HG03103 (cell line): Measurements from ENCODE around the gene TRAF5.
"Not testable (repeated sequence)": the region's sequence is repeated elsewhere in the genome, so short reads cannot be mapped to it uniquely, and the experiment has no call there.

Experiments
- ATAC-seq: cut with Tn5 transposase; IDR thresholded peaks from one replicate; pipeline ENCODE4 v1.9.1; 2021; ENCODE audit warnings: low read depth; ENCODE audit not compliant: unreplicated experiment

Gene TRAF5

GRCh38 chr1:211344152-211344618 is 17.6 kb downstream of the TRAF5 start:
- ATAC-seq = no peak

DNA sequence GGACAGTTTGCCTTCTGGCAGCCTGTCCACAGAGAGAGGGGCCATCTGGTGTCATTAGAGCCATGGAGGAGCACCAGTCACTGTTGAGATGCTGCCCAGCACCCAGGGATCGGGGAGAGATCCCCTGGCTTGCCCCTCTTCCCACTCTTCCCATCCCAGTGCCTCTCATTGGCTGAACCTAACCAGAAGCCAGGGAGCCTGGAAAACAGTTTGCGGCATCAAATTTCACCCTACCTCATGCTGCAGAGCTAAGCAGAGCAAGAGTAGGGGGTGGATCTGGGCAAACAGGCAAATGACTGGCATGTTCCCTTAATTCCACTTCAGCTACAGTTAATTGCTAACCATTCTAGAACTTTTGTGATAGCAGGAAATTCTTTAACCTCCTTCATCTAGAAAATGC is 19.1 kb downstream of the TRAF5 start:
- ATAC-seq = no peak

- no peak for ATAC-seq
Measured at GRCh38 chr1:211347077-211347844, 20.6 kb downstream of the TRAF5 start.

DNA sequence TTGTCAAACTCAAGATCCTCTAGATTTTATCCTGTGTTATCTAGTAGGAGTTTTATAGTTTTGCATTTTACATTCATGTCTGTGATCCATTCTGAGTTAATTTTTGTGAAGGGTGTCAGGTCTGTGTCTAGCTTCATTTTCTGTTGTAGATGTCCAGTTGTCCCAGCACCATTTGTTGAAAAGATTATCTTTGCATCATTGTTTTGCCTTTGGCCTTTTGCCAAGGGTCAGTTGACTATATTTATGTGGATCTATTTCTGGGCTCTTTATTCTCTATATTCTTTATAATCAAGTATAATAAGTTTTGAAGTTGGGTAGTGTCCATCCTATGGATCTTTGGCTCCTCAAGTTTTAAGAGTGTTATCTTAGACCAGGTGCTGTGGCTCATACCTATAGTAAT is 21.9 kb downstream of the TRAF5 start:
- ATAC-seq = no peak

DNA sequence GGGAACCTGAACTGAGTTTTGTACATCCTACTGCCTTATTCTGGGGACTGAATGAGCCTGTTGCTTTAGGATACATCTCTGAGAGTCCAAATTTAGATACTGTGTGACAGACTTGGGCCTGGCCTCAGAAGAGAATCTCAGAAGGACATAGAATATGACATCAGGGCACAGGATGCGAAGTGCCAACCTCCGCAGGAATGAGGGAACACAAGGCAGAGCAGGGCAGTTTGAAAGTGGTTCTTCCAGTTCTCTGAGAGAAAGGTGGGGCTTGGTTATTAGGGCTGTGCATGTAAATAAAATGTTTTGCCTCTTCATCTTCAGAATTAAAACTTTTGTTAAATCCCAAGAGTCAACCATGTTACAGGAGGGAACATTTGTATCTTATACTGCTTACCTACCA is 23.1 kb downstream of the TRAF5 start:
- ATAC-seq = no peak

GRCh38 chr1:211352055-211352454 is 25.4 kb downstream of the TRAF5 start:
- ATAC-seq = not testable (repeated sequence)

- ATAC-seq = no peak
Measured at GRCh38 chr1:211352465-211352864, 25.8 kb downstream of the TRAF5 start.

- peak; percentile 77 for ATAC-seq
Measured at GRCh38 chr1:211352985-211353515, 26.4 kb downstream of the TRAF5 start.

DNA sequence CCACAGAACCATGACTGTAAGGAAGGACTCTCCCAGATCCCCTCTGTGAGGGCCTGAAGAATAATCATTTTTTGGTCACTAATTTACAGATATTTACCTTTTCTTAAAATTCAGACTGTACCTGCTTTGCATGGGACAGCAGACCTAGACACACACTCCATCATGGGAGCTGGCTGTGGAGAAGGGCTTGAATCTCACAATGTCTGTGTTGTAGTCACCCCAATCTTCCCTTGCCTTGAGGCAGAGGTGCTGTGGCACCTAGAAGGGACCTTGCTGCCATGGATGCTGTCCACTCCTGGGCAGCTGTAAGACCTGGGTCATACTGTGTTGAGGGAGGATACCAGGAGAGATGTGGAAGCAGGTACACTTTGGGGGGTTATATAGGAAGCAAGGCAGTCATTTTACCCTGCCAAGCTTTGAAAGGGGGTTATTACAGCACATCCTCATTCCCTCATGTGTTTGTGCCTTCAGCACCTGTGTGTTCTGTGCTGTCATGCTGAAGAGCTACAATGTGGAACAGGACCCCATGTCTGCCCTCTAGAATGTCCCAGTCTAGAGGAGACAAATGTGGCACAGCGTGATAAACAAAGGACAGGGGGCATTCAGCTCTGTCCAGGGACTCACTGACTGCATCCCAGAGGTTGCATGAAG is 27.1 kb downstream of the TRAF5 start:
- ATAC-seq = no peak

DNA sequence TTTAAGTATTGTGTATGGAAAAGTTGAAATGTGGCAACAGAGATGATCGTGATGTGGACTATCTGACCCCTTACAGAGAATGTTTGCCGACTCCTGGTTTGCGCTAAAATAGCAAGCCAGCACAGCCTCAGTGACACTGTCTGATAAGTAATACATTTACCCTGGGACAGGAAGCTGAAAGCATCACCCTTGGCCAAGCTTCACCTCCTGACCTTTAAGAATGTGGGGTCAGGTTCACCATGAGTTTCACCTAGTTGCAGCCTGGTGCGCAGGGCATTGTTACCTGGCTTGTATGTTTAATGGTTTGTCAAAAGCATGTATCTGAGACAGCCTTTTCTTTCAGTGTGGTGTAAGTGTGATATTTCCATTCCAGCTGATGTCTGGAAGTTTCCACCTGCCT is 29.2 kb downstream of the TRAF5 start:
- no peak for ATAC-seq

DNA sequence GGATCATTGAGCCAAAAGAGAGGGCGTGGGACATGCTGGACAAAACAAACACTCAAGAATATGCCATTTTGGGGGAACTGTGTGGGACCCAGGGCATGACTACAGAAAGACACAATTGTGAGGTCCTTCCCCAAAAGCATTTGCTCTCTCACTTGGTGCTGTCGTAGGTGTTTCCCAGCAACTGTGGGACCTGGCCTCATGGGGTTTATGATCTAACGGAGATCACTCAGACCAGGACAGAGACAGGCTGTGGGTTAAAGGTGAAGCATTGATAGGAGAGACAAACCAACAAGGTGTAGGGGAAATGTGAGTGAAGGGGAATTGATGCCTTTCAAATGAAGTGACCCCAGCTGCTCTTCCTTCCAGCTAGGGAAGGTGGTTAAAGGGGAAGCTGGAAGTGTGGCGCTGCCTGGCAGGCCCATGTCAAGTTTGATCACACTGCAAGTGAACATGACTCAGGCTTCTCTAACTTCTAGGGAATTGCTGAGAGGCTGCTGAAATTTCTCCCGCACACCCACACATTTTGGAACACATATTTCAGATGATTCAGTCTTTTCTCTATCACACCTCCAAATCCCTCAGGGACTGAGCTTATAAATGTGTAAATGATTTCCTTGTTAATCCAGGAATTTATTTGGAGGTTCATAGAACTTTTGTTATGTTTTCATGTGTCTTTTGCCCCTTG is 30.2 kb downstream of the TRAF5 start:
- no peak for ATAC-seq

GRCh38 chr1:211358685-211359084 is 32.1 kb downstream of the TRAF5 start:
- ATAC-seq = no peak

- ATAC-seq = no peak
Measured at GRCh38 chr1:211359876-211360275, 33.2 kb downstream of the TRAF5 start.

DNA sequence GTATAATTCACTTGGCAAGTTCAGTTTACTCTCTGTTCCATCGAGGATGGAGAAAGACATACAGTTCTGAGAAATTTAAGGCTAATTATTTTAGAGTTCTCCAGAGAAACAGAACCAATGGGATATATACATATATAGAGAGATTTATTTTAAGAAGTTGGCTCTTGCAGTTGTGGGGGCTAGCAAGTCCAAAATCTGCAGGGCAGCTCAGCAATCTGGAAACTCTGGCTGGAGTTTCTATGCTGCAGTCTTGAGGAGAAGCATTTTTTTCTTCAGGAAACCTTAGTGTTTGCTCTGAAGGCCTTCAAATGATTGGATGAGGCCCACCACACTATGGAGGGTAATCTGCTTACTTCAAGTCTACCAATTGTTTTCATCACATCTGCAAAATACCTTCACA is 34.6 kb downstream of the TRAF5 start:
- ATAC-seq = no peak

- ATAC-seq = no peak
Measured at GRCh38 chr1:211369640-211370039, 43.0 kb downstream of the TRAF5 start.

DNA sequence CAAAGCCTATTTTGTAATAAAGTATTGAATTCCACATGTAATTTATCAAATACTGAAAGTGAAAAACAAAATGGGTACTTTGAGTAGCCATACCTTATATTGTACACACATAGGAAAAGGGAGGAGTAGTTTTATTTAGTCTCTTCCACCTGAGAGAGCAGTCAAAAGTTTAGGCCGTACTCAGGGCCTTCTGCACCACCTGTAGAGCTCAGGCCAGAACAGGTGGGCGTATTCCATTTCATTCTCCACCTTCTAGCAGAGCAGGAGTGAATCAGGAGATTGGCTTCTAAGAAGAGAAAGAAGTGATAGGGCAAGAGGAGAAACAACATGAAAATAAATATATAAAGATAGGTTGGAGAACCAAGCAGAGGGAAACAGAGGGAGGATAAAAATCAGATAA is 44.0 kb downstream of the TRAF5 start:
- no peak for ATAC-seq

DNA sequence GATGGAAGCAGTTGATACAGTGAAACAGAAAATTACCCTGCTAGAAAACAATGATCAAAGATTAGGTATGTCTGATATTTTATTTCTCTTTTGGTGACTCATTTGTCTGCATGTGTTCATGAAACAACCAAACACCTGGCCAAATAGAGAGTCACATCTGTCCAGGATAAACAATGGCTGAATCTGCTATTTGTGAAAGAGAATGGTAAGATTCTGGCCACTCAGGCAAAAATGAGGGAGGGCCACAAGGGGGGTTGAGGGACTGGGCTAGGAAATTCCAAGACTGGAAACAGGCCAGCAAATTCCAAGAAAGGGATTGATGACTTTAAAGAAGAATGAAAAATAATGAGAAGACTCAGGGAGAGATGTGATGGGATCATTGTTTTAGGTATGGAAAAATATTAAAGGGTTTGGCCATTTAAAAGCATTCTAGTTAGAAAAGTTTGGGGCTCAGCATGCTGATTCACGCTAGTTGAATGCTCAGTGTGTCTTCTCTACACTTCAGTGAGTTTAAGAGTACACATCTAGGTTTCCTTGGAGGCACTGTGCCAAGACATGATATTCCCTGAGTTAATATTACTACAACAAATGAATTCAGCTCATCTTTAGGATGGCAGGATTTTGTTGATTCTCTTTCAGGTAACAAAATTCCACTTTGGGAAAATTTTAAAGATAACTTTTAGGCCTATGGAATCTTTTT is 44.9 kb downstream of the TRAF5 start:
- no peak for ATAC-seq

DNA sequence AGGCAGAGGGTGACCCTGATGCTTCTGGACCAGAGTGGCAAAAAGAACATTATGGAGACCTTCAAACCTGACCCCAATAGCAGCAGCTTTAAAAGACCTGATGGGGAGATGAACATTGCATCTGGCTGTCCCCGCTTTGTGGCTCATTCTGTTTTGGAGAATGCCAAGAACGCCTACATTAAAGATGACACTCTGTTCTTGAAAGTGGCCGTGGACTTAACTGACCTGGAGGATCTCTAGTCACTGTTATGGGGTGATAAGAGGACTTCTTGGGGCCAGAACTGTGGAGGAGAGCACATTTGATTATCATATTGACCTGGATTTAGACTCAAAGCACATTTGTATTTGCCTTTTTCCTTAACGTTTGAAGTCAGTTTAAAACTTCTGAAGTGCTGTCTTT is 45.8 kb downstream of the TRAF5 start:
- ATAC-seq = no peak

GRCh38 chr1:211375146-211375818 is 48.6 kb downstream of the TRAF5 start:
- no peak for ATAC-seq

DNA sequence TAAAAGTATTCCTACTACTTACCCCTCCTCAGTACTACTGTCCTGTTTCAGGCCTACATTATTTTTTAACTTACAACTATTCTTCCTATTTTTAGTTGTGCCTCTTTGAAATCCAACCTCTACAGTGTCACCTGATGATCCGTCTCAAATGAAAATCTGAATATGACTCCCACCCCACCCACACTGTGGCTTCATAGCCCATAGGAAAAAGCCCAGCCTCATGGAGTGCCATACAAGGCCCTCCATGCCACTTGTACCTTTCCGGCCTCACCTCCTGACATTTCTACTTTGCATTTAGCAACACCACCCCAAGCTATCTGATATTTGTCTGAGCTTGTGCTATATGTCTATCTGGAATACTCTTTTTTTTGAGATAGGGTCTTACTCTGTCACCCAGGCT is 49.3 kb downstream of the TRAF5 start:
- ATAC-seq = no peak
